ENCODE measurements around the gene PIGR.
A peak's percentile ranks its signal among the peaks of the same experiment; 100 is the strongest.
"Not testable (repeated sequence)": the region's sequence is repeated elsewhere in the genome, so short reads cannot be mapped to it uniquely, and the experiment has no call there.

PIGR gene

DNA sequence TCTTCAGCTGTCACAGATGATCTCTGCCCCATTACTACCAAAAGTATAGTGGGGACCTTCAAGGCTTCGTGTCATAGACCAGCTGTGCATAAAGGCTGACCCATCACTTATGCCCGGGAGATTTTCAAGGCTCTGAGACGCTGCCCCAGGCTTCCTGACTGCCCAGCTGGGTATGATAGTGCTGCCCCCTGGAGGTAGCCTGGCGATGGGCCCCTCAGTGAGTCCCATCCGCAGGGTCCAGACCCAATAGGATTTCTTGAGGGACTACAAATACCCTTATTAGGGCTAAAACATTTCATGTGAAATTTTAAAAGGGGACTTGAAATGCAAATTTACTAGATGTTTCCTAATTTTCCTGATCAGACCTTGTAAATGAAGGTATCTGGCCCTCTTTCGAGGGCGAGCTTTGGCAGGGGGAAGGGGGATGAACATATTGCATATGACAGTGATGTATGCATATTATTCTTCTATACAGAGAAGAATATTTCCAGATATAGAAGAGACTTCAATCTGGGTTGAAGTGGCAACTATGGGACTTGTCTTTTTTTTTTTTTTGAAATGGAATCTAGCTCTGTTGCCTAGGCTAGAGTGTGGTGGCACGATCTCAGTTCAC, 12.8 kb downstream of the PIGR start:
- peak; percentile 57 for DNase-seq (ENCODE audit: low read depth)

DNA sequence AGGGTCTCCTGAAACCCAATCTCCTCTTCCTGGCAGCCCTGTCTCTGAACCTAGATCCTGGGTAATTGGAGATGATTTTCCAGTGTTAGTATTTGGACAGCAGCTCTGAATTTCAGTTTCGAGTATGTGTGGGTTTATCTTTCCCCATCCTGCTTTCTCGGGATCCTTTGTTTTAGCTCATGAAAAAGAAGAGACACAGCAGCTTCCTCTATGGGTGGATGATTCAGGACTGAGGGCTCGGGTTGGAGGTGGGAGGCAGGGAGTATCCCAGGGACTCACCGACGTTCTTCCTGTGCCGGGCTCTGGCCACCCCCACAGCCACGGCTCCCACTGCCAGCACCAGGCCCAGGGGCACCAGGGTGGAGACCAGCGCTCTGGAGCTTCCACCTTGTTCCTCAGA, 14.1 kb downstream of the PIGR start:
- DNase-seq (ENCODE audit: low read depth) = no peak

DNA sequence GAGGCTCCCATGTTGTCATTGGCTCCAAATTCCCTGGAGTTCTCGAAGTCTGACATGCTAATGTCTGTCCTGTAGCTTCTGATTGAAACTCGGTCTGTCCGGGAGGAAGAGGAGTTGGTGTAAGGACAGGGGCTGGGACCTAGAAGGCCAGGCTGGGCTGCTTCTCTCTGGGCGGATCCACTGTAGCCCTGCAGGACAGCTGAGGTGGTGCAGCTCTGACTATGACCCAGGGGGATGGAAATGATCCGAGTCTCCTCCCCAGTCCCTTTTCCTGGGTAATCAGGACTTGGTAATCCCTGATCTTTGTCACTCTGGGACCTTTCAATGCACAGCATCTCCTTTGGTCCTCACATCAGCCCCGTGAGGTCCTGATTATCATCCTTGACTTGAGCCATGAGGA, 14.6 kb downstream of the PIGR start:
- DNase-seq (ENCODE audit: low read depth) = no peak

DNA sequence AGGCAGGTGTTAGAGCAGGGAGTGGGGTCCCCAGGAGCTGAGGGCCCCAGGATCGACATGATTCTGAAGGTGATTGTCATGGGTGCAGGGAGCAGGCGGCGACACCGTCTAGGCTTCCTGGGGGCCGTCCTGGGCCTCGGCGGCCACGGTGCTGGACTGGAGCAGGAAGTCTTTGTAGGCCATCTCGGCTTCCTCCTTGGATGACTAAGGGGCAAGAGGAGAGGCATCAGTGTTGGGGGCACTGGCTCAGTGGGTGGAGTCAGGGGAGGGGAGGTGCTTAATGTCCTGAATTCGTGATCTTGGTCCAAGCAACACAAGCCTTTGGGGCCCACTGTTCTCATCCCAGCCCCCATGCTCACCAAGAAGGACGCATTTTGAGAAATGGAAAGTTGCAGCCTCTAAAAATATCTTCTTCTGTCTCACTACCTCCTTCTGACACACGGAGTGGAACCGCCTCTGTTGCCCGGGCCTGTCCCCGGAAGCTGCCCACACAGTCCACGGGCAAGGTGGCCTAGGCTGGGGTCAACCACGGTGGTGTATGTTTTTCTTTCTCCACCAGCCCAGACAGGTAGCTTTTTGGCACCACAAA, 16.0 kb downstream of the PIGR start:
- DNase-seq (ENCODE audit: low read depth) = no peak

DNA sequence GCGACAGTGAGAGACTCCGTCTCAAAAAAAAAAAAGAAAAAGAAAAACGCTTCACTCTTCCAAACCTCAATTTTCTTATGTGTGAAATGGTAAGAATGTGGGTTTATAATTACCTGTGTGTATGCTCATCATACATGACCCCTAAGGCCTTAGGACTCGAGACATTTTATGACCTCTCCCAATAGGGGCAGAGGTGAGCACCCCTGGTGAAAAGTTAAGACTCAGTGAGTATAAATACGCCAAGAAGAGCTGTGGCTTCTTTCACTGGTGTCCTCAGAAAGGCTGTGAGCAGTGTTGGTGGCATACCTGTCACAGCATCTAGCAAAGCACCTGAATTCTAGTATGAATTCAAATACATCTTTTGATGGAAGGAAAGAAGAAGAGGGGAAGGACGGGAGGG, 16.7 kb downstream of the PIGR start:
- DNase-seq (ENCODE audit: low read depth) = no peak

DNA sequence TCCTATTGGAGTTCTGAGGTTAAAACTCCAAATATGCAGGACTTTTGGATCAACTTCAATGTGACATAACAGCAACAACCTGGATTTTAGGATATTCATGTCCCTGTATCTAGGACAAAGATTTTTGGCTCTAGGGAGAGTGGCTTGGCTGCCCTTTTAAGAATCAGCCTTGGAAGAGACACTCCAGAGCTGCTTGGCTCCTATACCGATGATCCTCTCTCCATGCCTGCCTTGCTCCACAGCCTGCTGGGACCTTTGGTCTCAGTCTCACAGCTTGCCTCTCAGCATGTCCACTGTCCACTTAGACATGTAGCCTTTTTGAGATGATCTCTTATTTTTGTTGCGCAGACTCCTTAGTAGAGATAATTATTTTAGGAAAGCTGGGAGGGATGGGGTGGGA, 20.0 kb downstream of the PIGR start:
- DNase-seq (ENCODE audit: low read depth) = no peak

DNA sequence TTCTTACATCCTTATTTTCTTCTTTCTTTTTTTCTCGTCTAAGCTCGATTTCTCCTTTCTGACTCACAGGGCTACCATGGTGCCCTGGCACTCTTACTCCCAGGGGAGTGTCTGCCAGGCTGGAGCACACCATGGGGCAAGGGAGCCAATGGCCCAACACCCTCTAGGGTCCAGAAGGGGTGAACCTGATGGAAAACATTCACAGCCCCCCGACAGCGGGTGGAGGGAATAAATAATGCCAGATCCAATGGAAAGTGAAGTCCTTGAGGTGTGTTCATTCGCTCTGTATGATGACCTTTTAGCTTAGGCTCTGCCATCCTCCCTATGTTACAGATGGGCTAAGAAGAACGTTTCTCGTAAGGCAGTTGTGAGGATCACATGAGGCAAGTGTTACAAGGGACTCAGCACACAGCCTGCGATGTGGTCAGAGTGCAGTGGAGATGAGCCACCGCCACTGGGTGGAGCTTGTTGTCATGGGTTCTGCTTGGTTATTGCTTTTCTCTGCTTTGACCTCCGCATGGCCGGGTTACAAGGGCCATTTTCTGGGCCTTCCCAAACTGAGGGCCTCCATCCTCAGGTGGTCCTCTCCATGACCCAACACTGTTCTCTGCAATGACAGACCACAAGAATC, 21.0 kb downstream of the PIGR start:
- DNase-seq (ENCODE audit: low read depth) = no peak

DNA sequence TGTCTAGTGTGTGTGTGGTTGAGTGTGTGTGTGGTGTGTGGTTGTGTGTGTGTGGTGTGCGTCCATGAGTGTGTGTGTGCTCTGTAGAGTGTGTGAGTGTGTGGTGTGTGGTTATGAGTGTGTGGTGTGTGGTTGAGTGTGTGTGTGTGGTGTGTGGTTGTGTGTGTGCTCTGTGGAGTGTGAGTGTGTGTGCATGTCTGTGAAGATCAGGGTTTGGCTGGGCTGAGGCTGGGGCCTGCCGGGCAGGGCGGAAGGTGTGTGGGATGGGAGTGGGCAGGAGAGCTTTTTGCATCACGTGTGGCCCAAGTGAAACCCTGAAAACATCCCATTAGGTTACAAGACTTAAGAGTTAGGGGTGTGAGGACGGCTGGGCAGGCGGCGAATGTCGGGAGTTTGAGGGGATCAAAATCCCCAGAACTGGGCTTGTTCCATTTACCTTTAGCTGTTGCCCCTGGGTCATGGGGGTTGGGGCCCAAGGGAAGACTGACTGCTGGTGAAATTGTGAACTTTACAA, 21.6 kb downstream of the PIGR start:
- DNase-seq (ENCODE audit: low read depth) = no peak

DNA sequence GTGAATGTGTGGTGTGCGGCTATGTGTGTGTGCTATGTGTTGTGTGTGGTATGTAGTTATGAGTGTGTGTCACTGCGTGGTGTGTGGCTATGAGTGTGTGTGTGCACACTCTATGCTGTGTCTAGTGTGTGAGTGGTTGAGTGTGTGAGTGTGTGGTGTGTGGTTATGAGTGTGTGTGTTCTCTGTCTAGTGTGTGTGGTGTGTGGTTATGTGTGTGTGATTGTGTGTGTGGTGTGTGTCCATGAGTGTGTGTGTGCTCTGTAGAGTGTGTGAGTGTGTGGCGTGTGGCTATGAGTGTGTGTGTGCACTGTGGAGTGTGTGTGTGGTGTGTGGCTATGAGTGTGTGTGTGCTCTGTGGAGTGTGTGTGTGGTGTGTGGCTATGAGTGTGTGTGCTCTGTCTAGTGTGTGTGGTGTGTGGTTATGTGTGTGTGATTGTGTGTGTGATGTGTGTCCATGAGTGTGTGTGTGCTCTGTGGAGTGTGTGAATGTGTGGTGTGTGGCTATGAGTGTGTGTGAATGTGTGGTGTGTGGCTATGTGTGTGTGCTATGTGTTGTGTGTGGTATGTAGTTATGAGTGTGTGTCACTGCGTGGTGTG, 22.2 kb downstream of the PIGR start:
- DNase-seq (ENCODE audit: low read depth) = not testable (repeated sequence)

DNA sequence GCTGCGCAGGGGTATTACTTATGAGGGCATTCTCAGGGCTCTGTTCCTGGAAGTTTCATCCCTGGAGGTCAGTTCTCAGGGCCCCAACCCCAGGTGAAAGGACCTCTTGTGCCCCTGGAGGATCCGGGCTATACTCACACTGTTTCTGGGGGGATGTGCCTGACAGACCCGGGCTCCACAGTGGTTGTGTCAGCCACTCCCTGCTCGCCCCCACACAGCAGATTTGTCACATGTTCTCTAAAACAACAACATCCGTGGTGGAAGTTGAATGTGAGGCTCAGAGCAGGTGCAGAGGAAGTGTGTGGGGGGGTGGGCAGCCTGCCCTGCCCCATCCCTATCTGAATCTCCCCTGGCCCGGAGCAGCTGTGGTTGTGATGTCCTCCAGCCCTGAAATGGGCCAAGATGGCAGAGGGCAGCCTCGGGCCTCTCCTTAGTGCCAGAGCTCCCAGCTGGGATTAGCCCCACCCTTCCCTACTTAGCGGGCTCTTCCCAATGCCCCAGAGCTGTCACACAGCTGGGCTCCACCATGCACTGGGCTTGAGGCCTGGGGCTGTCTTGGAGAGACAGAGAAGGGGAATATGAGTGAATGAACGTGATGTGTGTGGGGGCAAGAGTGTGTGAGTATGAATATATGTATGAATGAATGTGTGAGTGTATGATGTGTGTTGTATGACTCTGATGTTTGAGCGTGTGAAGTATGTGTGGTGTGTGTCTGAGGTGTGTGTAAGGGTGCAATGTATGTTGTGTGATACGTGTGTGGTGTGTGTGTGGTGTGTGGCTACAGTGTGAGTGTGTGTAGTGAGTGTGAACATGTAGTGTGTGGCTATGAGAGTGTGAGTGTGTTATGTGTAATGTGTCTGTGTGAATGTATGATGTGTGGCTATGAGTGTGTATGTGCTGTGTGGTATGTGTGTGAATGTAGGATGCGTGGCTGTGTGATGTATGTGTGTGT, 23.0 kb downstream of the PIGR start:
- DNase-seq (ENCODE audit: low read depth) = peak; percentile 66

DNA sequence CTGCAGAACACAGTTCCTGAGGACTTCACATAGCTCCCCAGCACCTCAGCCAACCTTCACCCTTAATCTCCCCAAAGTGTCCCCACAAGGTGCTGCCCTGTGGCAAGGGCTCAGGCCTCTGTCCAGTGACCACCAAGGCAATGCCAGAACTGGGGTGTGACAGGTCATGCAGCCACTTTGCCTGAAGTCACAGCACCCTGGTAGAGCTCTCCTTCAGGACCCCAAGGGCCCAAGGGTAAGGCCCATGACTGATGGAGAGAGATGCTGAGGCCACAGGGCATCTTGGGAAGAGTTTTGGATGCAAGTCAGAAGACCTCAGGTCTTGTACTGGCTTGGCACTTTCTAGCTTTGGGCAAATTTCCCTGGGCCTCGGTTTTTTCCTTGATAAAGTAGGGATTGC, 23.7 kb downstream of the PIGR start:
- DNase-seq (ENCODE audit: low read depth) = no peak

DNA sequence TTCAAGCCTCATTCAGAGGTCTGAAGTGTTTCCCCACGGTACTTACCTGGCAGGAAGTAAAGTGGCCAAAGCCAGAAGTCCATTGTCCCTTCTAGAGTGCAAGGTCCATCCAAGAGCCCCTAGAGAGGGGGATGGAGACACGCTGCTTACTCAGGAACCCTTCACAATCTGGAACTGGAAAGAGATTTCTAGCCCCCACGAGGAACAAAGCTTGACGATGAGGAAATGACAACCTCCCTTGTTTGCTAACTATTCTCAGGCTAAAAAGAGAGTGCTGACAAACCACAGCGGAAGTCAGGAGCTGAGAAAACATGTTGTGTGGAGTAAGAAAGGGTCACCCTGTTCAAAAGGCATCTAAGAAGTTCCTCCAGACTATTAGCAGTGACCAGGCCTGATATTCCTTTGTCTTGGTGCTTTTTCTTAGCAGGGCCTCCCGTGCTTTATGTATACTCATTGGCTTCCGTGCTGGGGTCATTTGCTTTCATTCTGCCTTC, 24.4 kb downstream of the PIGR start, which contains the start of gene FCMR:
FCMR (minus strand) TSS at position 170 of the 494 bp plus-strand sequence; CDS start at position 83, 87 bp downstream.
- DNase-seq (ENCODE audit: low read depth) = no peak

DNA sequence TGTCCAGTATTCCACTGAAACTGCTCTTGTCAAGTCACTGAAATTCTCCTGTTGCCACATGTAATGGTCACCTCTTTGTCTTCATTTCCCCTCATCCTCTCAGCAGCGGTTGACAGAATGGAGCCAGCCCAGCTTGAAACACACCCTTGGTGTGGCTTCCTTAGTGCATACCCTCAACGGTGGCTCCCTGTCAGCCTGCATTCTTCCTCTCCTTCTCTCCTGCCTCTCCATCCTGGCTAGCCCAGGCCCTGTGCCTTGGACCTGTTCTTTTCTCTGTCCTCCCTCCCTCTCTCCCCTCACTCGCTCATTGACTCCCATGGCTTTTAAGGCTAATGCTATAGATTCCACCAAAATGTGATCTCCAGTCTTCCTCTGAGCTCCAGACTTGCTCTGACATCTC, 28.2 kb downstream of the PIGR start:
- no peak for DNase-seq (ENCODE audit: low read depth)

DNA sequence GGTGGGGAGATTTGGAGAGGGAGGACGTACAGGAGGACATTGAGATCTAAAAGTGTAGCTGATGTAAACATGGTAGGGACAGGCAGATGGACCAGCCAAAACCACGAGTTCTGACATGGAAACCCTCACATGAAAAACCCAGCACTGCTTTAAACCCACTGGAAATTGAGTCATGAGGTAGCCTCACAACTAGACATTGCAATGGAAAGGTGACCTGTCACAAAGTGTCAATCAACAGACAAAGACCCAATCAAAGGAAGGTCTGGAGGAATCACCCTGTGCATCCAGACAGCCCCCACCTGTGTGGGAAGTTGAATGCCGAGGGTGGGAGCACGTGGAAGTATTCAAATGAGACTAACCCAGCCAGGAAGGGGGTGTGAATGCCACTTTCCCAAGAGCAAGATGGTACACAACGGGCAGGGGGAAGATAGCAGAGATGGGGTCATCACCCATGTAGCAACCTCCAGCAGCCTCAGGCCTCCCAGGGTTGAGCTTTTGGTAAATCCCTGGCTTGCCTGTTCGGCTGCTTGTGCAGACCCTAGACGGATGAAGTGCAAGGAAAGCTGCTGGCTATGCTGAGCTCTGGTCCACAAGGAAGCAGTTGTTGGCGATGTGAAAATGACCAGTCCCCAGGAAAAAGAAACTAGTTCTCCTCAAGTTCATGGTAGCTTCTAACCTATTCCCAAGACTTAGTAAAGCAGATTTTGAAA, 30.1 kb downstream of the PIGR start:
- no peak for DNase-seq (ENCODE audit: low read depth)

DNA sequence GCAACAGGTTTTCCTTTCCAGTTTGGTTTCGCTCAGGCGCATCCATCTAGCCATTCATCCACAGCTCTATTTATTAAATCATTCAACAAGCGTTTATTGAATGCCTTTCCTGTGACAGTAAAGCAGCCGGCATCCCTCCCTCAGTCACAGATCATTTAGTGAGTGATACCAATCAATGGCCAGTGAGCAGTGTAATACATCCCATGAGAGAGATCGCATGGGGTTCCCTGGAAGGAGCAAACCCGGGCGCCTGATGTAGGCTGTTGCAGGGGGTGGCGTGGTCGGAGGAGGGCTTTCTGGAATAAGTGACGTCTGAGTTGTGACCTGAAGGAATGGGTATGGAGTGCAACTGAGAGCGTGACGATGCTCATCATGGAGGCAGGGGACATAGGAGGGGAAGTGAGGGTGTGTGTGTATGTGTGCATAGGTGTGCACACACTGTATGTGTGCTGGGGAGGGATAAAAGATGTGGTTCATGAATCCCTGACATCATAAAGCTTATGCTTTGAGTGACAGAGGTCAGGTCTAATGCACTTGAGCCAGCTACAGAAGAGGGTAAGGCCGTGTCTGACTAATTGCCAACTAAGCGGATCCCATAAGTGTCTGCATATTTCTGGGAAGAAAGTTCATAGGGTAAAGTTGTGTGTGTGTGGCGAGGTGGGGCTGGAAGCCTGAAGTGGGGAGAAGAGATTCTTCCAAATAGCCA, 31.1 kb downstream of the PIGR start:
- DNase-seq (ENCODE audit: low read depth) = no peak

DNA sequence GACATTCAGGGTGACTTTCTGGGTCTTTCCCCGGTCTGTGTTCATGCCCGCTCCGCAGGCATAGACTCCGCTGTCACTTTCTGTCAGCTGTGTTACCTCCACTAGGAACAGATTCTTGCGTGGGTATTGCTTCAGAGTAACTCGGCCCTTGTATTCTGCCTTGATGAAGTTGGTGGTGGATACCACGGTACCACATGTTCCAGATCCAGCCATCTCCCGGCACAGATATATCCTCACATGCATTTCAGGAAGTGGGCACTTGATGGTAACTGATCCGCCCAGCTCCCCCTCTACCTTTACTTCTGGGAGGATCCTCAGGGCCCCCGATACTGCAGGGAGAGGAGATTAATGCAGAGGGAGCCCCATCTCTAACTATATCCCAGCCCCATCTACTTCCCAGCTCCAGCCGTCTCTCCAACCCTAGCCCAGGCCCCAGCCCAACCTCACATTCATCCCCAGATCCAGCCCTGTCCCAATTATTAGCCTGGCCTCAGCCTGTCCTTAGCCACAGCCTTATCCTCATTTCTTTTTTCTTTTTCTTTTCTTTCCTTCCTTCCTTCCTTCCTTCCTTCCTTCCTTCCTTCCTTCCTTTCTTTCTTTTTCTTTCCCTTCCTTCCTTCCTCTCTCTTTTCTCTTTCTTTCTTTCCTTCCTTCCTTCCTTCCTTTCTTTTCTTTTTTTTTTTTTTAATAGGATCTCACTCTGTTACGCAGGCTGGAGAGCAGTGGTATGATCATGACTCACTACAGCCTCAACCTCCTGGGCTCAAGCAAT, 32.3 kb downstream of the PIGR start:
- DNase-seq (ENCODE audit: low read depth) = no peak

DNA sequence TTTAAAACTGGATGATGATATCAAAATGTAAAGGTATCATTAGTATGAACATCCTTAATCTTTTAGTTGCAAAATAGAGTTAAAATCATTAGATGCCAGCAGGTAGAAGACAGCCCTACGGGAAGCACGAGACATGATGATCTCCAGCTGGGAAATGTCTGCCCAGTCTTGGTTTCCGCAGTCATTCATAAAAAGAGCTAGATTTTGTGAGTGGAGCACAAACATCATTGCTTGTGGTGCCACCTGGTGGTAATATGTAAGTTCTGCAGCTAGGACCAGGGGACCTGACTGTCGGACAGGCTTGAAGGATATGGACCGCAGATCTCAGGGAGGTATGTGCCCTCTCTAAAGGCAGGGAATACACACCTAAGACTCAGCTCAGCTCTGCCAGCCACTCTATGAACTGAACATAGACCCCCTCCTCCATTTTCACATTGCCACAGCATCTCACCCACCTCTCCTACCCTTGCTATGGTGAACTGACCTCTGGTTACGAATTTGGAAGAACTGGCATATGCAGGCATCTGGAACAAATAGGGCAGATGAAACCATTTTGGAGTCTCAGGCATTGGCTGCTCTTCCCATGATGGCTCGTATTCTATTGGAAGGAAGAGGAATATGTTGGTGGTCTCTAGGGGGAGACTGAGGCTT, 33.7 kb downstream of the PIGR start:
- peak; percentile 62 for DNase-seq (ENCODE audit: low read depth)

DNA sequence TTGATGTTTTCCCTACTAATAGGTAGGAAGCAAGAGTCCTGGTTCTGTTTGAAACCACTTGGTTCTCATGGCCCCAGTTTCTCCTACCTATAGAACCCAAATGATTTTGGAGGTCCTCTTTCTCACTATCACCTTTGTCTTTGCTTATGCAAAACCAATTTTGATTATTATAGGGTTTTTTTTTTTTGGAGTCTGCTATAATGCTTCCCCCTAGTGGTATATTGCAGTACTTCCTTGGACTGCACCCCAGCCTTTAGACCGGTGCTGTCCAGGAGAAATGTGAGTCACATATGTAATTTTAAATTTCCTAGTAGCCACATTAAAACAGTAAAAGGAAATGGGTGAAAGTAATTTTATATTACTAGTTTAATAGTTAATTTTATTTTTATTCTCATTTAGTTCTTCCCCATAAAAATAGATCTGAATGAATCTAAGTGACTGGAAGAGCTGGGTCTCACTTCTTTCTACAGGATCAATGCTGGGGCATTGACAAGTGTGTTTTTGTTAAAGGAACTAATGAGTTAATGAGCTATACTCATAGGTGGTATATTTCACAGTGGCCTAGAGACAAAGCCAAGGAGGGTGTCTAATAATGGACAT, 35.1 kb downstream of the PIGR start:
- no peak for DNase-seq (ENCODE audit: low read depth)

DNA sequence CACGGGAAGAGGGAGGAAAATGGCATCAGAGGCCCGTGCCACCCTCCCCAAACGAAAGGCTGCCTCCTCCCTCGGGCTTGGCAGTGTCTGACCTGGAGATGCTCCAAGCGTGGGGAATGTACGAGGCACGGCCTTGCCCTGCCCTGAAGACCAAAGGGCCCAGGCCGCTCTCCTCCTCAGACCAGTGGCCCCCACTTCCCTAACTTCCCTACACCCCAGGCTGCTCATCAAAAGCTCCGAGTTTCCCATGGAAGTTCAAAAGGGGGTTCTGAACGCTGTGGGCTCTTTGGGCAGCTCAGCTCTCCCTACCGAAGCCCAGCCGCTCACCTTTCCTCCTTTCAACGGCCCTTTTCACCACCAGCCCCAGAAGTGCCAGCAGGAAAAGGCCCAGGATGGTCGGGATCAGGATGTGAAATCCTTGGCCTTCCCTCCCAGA, 36.4 kb downstream of the PIGR start:
- no peak for DNase-seq (ENCODE audit: low read depth)

All from activated T-cell treated with anti-CD3 and anti-CD28 coated beads for 24 hours (primary cell).